ENCODE results near the gene RPS21.

The RPS21 gene

DNA sequence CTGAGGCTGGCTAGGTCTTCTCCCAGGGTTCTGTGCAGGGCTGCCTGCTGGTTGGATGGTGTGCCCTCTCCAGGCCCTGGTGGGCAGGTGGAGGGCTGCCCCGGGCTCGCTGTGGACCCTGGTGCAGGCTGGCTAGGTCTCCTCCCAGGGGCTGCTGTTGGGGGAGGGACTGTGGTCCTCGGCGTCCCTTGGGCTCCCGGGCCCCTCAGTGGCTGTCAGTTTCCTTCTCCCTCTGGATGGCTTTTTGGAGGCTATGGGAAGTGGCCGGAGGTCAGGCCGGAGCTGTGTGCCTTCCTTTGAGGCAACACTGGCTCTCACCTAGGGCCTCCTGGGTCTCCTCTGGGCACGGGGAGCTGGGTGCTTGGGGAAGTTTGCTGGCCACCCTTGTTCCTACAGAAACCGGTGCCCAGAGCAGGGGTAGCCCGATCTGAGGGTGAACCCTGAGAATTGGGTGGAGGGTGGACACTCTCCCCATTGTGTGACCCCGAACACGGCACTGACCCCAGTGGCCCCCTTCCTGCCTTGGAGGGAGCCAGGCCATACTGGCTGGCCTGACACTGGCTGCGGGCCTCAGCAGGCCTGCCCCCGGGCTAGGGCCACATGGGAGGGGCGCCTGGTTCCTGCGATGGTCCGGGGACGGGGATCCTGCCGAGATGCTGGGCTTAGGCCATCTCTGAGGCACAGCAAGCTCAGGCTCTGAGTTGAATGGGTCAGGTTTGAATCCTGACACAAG lies 24.0 kb downstream of the RPS21 start:
- no peak for TF ChIP-seq CTCF (IDR thresholded peaks at IDR 0.05; ENCODE audit: insufficient read depth, low read length, poor library complexity, severe bottlenecking)
- H3K36me3 ChIP-seq (ENCODE audit: control insufficient read depth, insufficient read depth, low read length): no peaks in the 10 kb centered on the region
- H3K27me3 ChIP-seq (replicated peaks; ENCODE audit: control insufficient read depth, insufficient read depth, low read length): no peaks in the 10 kb centered on the region
- DNase-seq (ENCODE audit: extremely low read depth, insufficient read length): no peak
- no peak overlapping the region for H3K4me3 ChIP-seq (replicated peaks; ENCODE audit: low read depth, low read length)

- TF ChIP-seq CTCF (IDR thresholded peaks at IDR 0.05; ENCODE audit: insufficient read depth, low read length, poor library complexity, severe bottlenecking): no peak
- no peak for DNase-seq (ENCODE audit: extremely low read depth, insufficient read length)
- Histone ChIP-seq H3K36me3 (ENCODE audit: control insufficient read depth, insufficient read depth, low read length) (no peaks in the 10 kb centered on the region), H3K4me3 (replicated peaks; ENCODE audit: low read depth, low read length) (no peak overlapping the region), H3K27me3 (replicated peaks; ENCODE audit: control insufficient read depth, insufficient read depth, low read length) (no peaks in the 10 kb centered on the region)
Observed at GRCh38 chr20:62411479-62412193, 24.7 kb downstream of the RPS21 start.

GRCh38 chr20:62412194-62413024 lies 25.5 kb downstream of the RPS21 start:
- Histone ChIP-seq H3K27me3 (replicated peaks; ENCODE audit: control insufficient read depth, insufficient read depth, low read length) (no peaks in the 10 kb centered on the region), H3K4me3 (replicated peaks; ENCODE audit: low read depth, low read length) (no peak overlapping the region), H3K36me3 (ENCODE audit: control insufficient read depth, insufficient read depth, low read length) (no peaks in the 10 kb centered on the region)
- DNase-seq (ENCODE audit: extremely low read depth, insufficient read length): no peak
- TF ChIP-seq CTCF (IDR thresholded peaks at IDR 0.05; ENCODE audit: insufficient read depth, low read length, poor library complexity, severe bottlenecking): no peak

DNA sequence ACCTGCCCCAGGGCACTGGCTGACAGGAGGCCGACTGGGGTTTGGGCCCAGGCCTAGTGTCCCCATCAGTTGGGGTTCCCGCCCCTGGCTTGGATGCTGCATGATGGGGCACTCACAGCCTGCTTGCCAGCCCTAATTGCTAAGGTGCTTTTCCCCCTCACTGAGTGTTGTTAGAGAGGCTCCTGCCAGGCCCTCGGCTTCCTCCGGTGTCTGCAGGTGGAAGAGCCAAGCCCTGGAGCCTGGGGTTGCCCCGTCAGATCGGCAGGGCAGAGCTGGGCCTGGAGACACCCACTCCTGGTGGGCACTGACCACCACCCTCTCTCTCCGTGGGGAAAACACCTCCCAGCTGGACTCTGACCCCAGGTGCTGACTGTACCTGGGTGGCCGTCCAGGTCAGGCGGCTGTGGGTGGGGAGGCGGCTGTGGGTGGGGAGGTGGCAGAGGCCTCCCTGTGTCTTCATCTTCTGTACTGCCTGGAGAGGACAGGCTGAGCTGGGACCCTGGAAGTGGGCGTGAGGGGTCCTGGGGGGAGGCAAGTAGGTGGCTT lies 26.2 kb downstream of the RPS21 start:
- no peaks in the 10 kb centered on the region for H3K27me3 ChIP-seq (replicated peaks; ENCODE audit: control insufficient read depth, insufficient read depth, low read length)
- TF ChIP-seq CTCF (IDR thresholded peaks at IDR 0.05; ENCODE audit: insufficient read depth, low read length, poor library complexity, severe bottlenecking): no peak
- H3K36me3 ChIP-seq (ENCODE audit: control insufficient read depth, insufficient read depth, low read length): no peaks in the 10 kb centered on the region
- DNase-seq (ENCODE audit: extremely low read depth, insufficient read length): no peak
- H3K4me3 ChIP-seq (replicated peaks; ENCODE audit: low read depth, low read length): no peak overlapping the region

- Histone ChIP-seq H3K27me3 (replicated peaks; ENCODE audit: control insufficient read depth, insufficient read depth, low read length) (no peaks in the 10 kb centered on the region), H3K4me3 (replicated peaks; ENCODE audit: low read depth, low read length) (no peak overlapping the region), H3K36me3 (ENCODE audit: control insufficient read depth, insufficient read depth, low read length) (no peaks in the 10 kb centered on the region)
- peak; percentile 48 for TF ChIP-seq CTCF (IDR thresholded peaks at IDR 0.05; ENCODE audit: insufficient read depth, low read length, poor library complexity, severe bottlenecking)
- no peak for DNase-seq (ENCODE audit: extremely low read depth, insufficient read length)
Observed at GRCh38 chr20:62413896-62414481, 27.1 kb downstream of the RPS21 start.

All from GM06990 (cell line).